NB4 (cell line): ENCODE data around the gene TFG.

Source experiments
- DNase-seq: peaks from one replicate; pipeline ENCODE4 v3.0.0; 2010; ENCODE audit warnings: low read depth
- H3K4me3 ChIP-seq: one replicate; pipeline ENCODE4 v1.5.1; 2011; ENCODE audit warnings: mild to moderate bottlenecking, low read depth, low read length, moderate library complexity
- MYC ChIP-seq: IDR thresholded peaks from 2 replicates; pipeline ENCODE4 v1.6.1; 2011; ENCODE audit warnings: low read depth, low read length
- POLR2A ChIP-seq: IDR thresholded peaks from 2 replicates; pipeline ENCODE4 v1.6.1; 2011; ENCODE audit warnings: mild to moderate bottlenecking; ENCODE audit not compliant: insufficient read length; ENCODE audit errors: extremely low read depth
- TF ChIP-seq, protein P1 (sequence below): IDR thresholded peaks from 2 replicates; pipeline ENCODE4 v1.6.1; 2011; ENCODE audit warnings: low read depth, low read length
- TF ChIP-seq, protein P2 (sequence below): IDR thresholded peaks from one replicate; pipeline ENCODE4 v1.5.1; 2012; ENCODE audit warnings: low read depth, low read length

TFG gene

DNA sequence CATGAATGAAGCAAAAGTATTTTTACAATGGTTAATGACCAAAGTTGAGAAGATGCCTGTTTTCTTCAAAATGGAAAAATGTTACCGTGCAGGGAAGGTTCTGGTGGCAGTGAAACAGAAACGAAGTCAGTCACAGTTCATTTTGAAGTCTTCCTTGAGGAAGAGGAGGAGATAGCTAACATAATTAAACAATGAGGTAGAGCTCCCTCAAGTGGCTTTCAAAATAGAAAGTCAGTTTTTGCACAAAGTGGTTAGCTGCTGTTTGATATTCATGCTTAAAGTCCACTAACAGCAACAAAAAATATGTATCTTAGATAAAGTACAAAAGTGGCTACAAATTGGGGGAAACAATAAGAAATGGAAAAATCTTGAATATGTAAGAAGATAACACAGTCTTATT lies 87.3 kb downstream of the TFG start:
- no peak for TF ChIP-seq POLR2A
- TF ChIP-seq, protein P1, sequence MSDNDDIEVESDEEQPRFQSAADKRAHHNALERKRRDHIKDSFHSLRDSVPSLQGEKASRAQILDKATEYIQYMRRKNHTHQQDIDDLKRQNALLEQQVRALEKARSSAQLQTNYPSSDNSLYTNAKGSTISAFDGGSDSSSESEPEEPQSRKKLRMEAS, result no peak
- TF ChIP-seq, protein P2, sequence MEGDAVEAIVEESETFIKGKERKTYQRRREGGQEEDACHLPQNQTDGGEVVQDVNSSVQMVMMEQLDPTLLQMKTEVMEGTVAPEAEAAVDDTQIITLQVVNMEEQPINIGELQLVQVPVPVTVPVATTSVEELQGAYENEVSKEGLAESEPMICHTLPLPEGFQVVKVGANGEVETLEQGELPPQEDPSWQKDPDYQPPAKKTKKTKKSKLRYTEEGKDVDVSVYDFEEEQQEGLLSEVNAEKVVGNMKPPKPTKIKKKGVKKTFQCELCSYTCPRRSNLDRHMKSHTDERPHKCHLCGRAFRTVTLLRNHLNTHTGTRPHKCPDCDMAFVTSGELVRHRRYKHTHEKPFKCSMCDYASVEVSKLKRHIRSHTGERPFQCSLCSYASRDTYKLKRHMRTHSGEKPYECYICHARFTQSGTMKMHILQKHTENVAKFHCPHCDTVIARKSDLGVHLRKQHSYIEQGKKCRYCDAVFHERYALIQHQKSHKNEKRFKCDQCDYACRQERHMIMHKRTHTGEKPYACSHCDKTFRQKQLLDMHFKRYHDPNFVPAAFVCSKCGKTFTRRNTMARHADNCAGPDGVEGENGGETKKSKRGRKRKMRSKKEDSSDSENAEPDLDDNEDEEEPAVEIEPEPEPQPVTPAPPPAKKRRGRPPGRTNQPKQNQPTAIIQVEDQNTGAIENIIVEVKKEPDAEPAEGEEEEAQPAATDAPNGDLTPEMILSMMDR, result no peak
- no peak for TF ChIP-seq MYC
- peak; percentile 25 for DNase-seq
- H3K4me3 ChIP-seq, result no peak overlapping the region

DNA sequence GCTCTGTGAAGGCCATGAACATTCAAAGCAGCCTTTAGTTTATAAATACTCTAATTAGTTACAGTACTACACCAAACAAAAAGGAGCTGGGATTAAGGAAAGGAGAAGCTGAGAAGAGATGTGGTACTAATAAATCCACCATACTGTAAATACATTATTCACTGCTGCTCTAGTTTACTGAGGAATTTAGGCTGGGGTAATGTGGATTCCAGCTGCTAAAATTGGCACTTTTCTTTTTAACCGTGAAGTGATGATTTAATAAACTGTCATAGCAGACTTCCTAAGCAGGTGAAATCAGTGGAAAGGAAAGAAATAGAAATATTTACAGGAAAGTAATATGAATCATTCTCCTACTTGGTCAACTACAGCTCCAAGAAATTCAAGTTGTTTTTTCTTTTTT lies 88.7 kb downstream of the TFG start:
- TF ChIP-seq MYC, result no peak
- TF ChIP-seq, protein P2, result no peak
- H3K4me3 ChIP-seq, result no peak overlapping the region
- no peak for DNase-seq
